ENCODE results near the gene HYPK.

Gene HYPK, protein sequence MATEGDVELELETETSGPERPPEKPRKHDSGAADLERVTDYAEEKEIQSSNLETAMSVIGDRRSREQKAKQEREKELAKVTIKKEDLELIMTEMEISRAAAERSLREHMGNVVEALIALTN

GRCh38 chr15:43800286-43801141 is at the start of gene HYPK:
Gene HYPK (plus strand): TSS chr15:43800599. CDS start chr15:43800623, 24 bp downstream.
- Histone ChIP-seq H3K9me3 (ENCODE audit: insufficient read depth, low read length, severe bottlenecking) (no peaks in the 10 kb centered on the region), H3K27ac (ENCODE audit: low read length) (peak within 1 kb of the TSS; percentile 96), H2AFZ (ENCODE audit: low read depth, low read length) (peak within 1 kb of the TSS; percentile 94), H3K9ac (ENCODE audit: low read depth, low read length) (peak within 1 kb of the TSS; percentile 73), H3K4me3 (ENCODE audit: low read depth in 1 of 2, low read length in 2 of 2) (peak within 1 kb of the TSS; percentile 67 to 88), H4K20me1 (ENCODE audit: insufficient read depth, low read length) (peaks cover 4% of the 10 kb centered on the region; the same call in 1 of the 2 replicates), H3K27me3 (ENCODE audit: insufficient read depth, low read length, poor library complexity) (no peaks in the 10 kb centered on the region), H3K79me2 (ENCODE audit: insufficient read depth, low read length) (peaks cover 23% of the 10 kb centered on the region), H3K36me3 (ENCODE audit: insufficient read depth, low read length) (peaks cover 70% of the 10 kb centered on the region), H3K4me2 (ENCODE audit: insufficient read depth, low read length) (peak within 1 kb of the TSS; percentile 77), H3K4me1 (ENCODE audit: insufficient read depth, low read length) (peaks cover 21% of the 10 kb centered on the region)
- no peak for TF ChIP-seq EZH2 (IDR thresholded peaks at IDR 0.05; ENCODE audit: borderline replicate concordance, low read depth, low read length, severe bottlenecking)
- TF ChIP-seq CTCF (IDR thresholded peaks at IDR 0.05; ENCODE audit: borderline replicate concordance, extremely low read depth, low read length, poor library complexity, severe bottlenecking): no peak
- peak; percentile 96 for ATAC-seq (ENCODE audit: insufficient read depth, low read depth)
- DNase-seq: peak; percentile 91

DNA sequence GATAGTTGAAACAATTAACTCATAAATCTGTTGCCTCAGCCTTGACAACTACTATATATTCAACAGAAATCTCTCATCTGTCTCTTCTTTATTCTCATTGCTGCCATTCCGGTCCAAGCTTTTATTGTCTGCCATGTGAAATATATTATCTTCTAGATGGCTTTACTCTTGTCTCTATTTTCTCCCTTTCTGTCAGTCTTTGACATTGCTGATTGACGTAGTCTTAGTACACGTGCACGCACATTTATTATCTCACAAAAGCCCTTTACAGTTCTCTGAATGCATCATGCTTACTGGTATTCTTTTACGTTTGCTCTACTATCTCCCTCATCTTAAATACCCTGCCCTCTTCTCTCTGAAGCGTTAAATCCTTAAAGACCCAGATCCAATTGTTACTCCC is 48.5 kb upstream of the HYPK start:
- Histone ChIP-seq H3K4me2 (ENCODE audit: insufficient read depth, low read length) (no peak overlapping the region), H3K27me3 (ENCODE audit: insufficient read depth, low read length, poor library complexity) (no peaks in the 10 kb centered on the region), H3K27ac (ENCODE audit: low read length) (no peak overlapping the region), H2AFZ (ENCODE audit: low read depth, low read length) (no peak overlapping the region), H4K20me1 (ENCODE audit: insufficient read depth, low read length) (peaks cover 49% of the 10 kb centered on the region), H3K9me3 (ENCODE audit: insufficient read depth, low read length, severe bottlenecking) (no peaks in the 10 kb centered on the region), H3K9ac (ENCODE audit: low read depth, low read length) (no peak overlapping the region), H3K79me2 (ENCODE audit: insufficient read depth, low read length) (peaks cover 95% of the 10 kb centered on the region), H3K4me3 (ENCODE audit: low read depth in 1 of 2, low read length in 2 of 2) (no peak overlapping the region), H3K4me1 (ENCODE audit: insufficient read depth, low read length) (peaks cover 40% of the 10 kb centered on the region), H3K36me3 (ENCODE audit: insufficient read depth, low read length) (peaks cover 60% of the 10 kb centered on the region)
- TF ChIP-seq CTCF (IDR thresholded peaks at IDR 0.05; ENCODE audit: borderline replicate concordance, extremely low read depth, low read length, poor library complexity, severe bottlenecking) (no peak), EZH2 (IDR thresholded peaks at IDR 0.05; ENCODE audit: borderline replicate concordance, low read depth, low read length, severe bottlenecking) (no peak)
- ATAC-seq (ENCODE audit: insufficient read depth, low read depth) (no peak), DNase-seq (no peak)

- H3K4me1 ChIP-seq (ENCODE audit: insufficient read depth, low read length): no peaks in the 10 kb centered on the region
- H2AFZ ChIP-seq (ENCODE audit: low read depth, low read length): no peak overlapping the region
- H3K27me3 ChIP-seq (ENCODE audit: insufficient read depth, low read length, poor library complexity): no peaks in the 10 kb centered on the region
- H4K20me1 ChIP-seq (ENCODE audit: insufficient read depth, low read length): no peaks in the 10 kb centered on the region; the same call in 1 of the 2 replicates
- H3K4me3 ChIP-seq (ENCODE audit: low read depth in 1 of 2, low read length in 2 of 2): no peak overlapping the region
- TF ChIP-seq EZH2 (IDR thresholded peaks at IDR 0.05; ENCODE audit: borderline replicate concordance, low read depth, low read length, severe bottlenecking) (no peak), CTCF (IDR thresholded peaks at IDR 0.05; ENCODE audit: borderline replicate concordance, extremely low read depth, low read length, poor library complexity, severe bottlenecking) (no peak)
- DNase-seq (no peak), ATAC-seq (ENCODE audit: insufficient read depth, low read depth) (no peak)
- no peak overlapping the region for H3K27ac ChIP-seq (ENCODE audit: low read length)
- peaks cover 3% of the 10 kb centered on the region; the same call in 1 of the 2 replicates for H3K79me2 ChIP-seq (ENCODE audit: insufficient read depth, low read length)
- H3K36me3 ChIP-seq (ENCODE audit: insufficient read depth, low read length): peaks cover 81% of the 10 kb centered on the region
- H3K4me2 ChIP-seq (ENCODE audit: insufficient read depth, low read length): no peak overlapping the region
- no peak overlapping the region for H3K9ac ChIP-seq (ENCODE audit: low read depth, low read length)
- H3K9me3 ChIP-seq (ENCODE audit: insufficient read depth, low read length, severe bottlenecking): no peaks in the 10 kb centered on the region
These were observed 37.6 kb upstream of the HYPK start for GRCh38 chr15:43762824-43763223.
